GM12872 (cell line): ENCODE results near the gene CRYGS.

ENCODE experiments used
- CTCF ChIP-seq: IDR thresholded peaks from 3 replicates; pipeline ENCODE4 v1.5.1; 2011; ENCODE audit warnings: low read depth, mild to moderate bottlenecking, low read length, moderate library complexity; ENCODE audit not compliant: insufficient read depth

Gene CRYGS

GRCh38 chr3:186570096-186570940 lies 26.1 kb upstream of the CRYGS start, which contains the start of gene DNAJB11:
DNAJB11 (plus strand) TSS chr3:186570720; CDS start chr3:186570898, 178 bp downstream.
- TF ChIP-seq CTCF = no peak

- no peak for TF ChIP-seq CTCF
Measured at GRCh38 chr3:186569779-186570095, 25.6 kb upstream of the CRYGS start.

- TF ChIP-seq CTCF = no peak
Measured at GRCh38 chr3:186567072-186567921, 23.1 kb upstream of the CRYGS start, which contains the start of gene TBCCD1. TBCCD1 (minus strand) TSS chr3:186567339; CDS start chr3:186564329, 3,010 bp downstream.

- TF ChIP-seq CTCF = no peak
Measured at GRCh38 chr3:186566772-186567071, 22.5 kb upstream of the CRYGS start.

- no peak for TF ChIP-seq CTCF
Measured at GRCh38 chr3:186564586-186564985, 20.4 kb upstream of the CRYGS start.

- TF ChIP-seq CTCF = no peak
Measured at GRCh38 chr3:186552408-186553031, 8.3 kb upstream of the CRYGS start.

GRCh38 chr3:186551387-186551786 lies 7.2 kb upstream of the CRYGS start:
- TF ChIP-seq CTCF = no peak
